NB4 (cell line): Measurements from ENCODE around the gene C8B.

ENCODE experiments used
- DNase-seq: peaks from one replicate; pipeline ENCODE4 v3.0.0; 2010; ENCODE audit warnings: low read depth
- H3K4me3 ChIP-seq: one replicate; pipeline ENCODE4 v1.5.1; 2011; ENCODE audit warnings: mild to moderate bottlenecking, low read depth, low read length, moderate library complexity
- MYC ChIP-seq: IDR thresholded peaks from 2 replicates; pipeline ENCODE4 v1.6.1; 2011; ENCODE audit warnings: low read depth, low read length
- POLR2A ChIP-seq: IDR thresholded peaks from 2 replicates; pipeline ENCODE4 v1.6.1; 2011; ENCODE audit warnings: mild to moderate bottlenecking; ENCODE audit not compliant: insufficient read length; ENCODE audit errors: extremely low read depth
- TF ChIP-seq, protein P1 (sequence below): IDR thresholded peaks from one replicate; pipeline ENCODE4 v1.5.1; 2012; ENCODE audit warnings: low read depth, low read length
- TF ChIP-seq, protein P2 (sequence below): IDR thresholded peaks from 2 replicates; pipeline ENCODE4 v1.6.1; 2011; ENCODE audit warnings: low read depth, low read length

The C8B gene

DNA sequence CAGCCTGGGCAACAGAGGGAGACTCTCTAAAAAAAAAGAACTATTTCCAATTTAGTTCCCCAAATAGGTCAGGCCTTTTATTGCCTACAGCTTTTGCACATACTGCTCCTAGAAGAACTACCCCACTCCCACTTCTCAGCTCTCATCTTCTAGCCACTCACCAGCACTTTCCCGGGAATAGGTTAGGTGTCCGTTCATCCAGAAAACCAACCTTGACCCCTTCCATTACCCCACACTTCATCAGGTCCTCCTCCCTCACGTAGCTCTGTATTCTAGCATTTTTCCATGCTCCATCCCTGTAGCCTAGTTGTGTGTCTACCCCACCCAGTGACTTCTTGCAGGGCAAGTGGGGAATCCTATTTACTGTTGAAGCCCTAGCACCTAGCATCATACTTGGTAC lies 42.6 kb downstream of the C8B start:
- DNase-seq = no peak

DNA sequence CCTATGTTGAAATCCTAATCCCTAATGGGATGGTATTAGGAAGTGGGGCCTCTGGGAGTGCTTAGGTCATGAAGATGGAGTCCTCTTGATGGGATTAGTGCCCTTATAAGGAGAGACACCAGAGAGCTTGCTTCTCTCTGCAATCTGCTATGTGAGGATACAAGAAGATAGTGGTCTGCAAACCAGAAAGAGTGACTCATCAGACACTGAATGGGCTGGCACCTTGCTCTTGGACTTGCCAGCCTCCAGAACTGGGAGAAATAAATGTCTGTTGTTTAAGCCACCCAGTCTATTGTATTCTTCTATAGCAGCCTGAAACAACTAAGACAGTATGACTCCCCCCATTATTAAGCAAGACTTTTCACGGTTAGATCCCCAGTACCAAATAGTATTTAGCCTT lies 43.3 kb downstream of the C8B start:
- DNase-seq = no peak
- no peak overlapping the region for H3K4me3 ChIP-seq
- TF ChIP-seq, protein P1, sequence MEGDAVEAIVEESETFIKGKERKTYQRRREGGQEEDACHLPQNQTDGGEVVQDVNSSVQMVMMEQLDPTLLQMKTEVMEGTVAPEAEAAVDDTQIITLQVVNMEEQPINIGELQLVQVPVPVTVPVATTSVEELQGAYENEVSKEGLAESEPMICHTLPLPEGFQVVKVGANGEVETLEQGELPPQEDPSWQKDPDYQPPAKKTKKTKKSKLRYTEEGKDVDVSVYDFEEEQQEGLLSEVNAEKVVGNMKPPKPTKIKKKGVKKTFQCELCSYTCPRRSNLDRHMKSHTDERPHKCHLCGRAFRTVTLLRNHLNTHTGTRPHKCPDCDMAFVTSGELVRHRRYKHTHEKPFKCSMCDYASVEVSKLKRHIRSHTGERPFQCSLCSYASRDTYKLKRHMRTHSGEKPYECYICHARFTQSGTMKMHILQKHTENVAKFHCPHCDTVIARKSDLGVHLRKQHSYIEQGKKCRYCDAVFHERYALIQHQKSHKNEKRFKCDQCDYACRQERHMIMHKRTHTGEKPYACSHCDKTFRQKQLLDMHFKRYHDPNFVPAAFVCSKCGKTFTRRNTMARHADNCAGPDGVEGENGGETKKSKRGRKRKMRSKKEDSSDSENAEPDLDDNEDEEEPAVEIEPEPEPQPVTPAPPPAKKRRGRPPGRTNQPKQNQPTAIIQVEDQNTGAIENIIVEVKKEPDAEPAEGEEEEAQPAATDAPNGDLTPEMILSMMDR = no peak
- TF ChIP-seq, protein P2, sequence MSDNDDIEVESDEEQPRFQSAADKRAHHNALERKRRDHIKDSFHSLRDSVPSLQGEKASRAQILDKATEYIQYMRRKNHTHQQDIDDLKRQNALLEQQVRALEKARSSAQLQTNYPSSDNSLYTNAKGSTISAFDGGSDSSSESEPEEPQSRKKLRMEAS = no peak
- TF ChIP-seq POLR2A = no peak
- no peak for TF ChIP-seq MYC

More for the DNA sequence above, 42.6 kb downstream of the C8B start:
- no peak overlapping the region for H3K4me3 ChIP-seq
- TF ChIP-seq, protein P2 = no peak
- TF ChIP-seq MYC (no peak), POLR2A (no peak)
- TF ChIP-seq, protein P1 = no peak

DNA sequence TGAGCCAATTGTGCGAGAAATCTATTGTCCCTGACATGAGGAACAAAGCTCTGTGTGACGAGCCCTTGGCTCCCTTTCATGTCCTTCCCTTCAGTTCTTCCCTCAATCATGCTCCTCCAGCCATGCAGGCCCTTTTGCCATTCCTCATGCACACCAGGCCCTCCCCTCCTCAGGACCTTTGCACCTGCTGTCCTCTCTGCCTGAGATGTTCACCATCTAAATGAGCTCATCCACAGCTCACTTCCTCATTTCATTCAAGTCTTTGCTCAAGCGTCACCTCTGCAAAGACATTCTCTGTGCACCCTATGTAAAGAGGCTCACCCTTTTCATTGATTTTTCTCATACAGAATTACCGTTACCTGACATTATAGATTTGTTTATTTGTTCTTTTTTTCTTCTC lies 43.7 kb downstream of the C8B start:
- TF ChIP-seq, protein P2 = no peak
- no peak for TF ChIP-seq MYC
- TF ChIP-seq, protein P1 = no peak
- no peak for TF ChIP-seq POLR2A
- DNase-seq = peak; percentile 9

DNA sequence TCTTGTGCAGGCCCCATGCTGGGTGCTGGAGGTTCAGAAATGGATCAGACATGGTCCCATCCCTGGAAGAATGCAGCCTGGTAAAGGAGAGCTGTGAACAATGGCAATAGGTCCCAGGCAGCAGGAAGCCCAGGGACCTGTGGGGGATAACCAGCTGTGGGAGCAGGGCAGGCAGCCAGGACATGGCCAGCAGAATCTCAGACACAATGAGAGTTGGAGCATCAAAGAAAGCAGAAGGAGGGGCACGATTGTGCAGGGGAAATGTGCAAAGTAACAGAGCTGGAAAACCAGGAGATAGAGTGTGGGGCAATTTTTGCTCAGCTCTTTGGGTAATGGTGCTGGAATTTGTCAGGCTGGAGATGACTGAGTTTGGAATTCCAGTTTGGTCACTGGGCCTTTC lies 44.3 kb downstream of the C8B start:
- H3K4me3 ChIP-seq = no peak overlapping the region
- TF ChIP-seq MYC (no peak), POLR2A (no peak)
- TF ChIP-seq, protein P2 = no peak
- TF ChIP-seq, protein P1 = no peak
- no peak for DNase-seq

More for the DNA sequence above, 43.7 kb downstream of the C8B start:
- no peak overlapping the region for H3K4me3 ChIP-seq

DNA sequence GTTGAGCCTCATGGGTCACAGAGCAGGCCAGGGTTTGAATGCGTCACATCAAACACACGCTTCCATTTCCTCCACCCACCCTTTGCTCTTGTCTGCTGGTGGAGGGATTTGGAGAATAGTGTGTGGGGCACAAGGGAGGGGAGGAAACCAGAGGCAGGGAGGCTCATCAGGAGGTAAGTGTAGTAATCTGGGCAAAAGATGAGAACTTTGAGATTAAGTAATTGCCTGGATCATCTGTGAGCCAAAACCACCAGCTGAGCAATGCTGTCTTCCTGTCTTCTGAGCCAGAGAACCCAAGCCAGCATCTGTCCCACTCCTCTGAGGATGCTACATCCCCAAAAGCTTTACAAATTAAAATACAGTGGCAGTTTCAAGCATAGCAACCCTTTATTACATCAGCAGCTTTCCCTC lies 45.2 kb downstream of the C8B start:
- TF ChIP-seq, protein P1 = no peak
- TF ChIP-seq, protein P2 = no peak
- TF ChIP-seq MYC = no peak
- no peak for TF ChIP-seq POLR2A
- DNase-seq = no peak
- H3K4me3 ChIP-seq = no peak overlapping the region

DNA sequence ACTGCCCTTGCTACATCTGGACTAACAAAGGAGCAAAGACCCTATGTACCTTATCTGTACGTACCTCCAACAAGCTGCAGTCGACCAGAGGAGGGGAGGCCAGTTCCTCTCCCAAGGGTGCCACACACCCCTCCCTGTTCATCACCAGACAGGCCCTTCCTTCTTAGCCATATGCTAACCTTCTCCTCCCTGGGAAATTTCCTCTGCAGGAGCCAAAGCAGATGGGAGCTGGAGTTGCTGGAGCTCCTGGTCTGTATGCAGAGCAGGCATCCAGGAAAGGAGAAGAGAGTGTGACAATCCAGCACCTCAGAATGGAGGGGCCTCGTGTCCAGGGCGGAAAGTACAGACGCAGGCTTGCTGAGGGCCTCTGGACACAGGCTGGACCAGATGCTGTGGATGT lies 48.5 kb downstream of the C8B start:
- H3K4me3 ChIP-seq = no peak overlapping the region
- TF ChIP-seq POLR2A (no peak), MYC (no peak)
- TF ChIP-seq, protein P1 = no peak
- TF ChIP-seq, protein P2 = no peak
- no peak for DNase-seq
